IMR-90 (cell line): ENCODE data around the gene DCAF15. TPM values are rescaled to one million over a fixed set of nuclear protein-coding genes. Genes with fewer than 3 reads are reported as not detected.

ENCODE experiments used
- ATAC-seq: fragments of 200-7000 bp; cut with Tn5 transposase; 2 replicates; pipeline ENCODE4 v1.9.1; 2020; ENCODE audit warnings: low read depth, mild to moderate bottlenecking, moderate library complexity
- BruUV-seq: library from RNA; stranded (reverse); fragments of 400-500 nt; replicated peaks from 2 replicates; lab custom pipeline; 2021; lab: Mats Ljungman, UMichigan
- CTCF ChIA-PET: fragments of 300-600 bp; formaldehyde crosslinking; extraction: SDS; loops from one replicate; lab custom pipeline; 2021; ENCODE audit warnings: antibody characterized with exemption; lab: Yijun Ruan, JAX
- POLR2A ChIA-PET: fragments of 300-600 bp; sonication (Branson Sonifier 250); formaldehyde crosslinking; loops from one replicate; lab custom pipeline; 2022; ENCODE audit warnings: antibody characterized with exemption; ENCODE audit not compliant: unreplicated experiment; lab: Charles Lee
- DNase-seq: peaks from one replicate; pipeline ENCODE4 v3.0.0; 2013
- H2AFZ ChIP-seq: replicated peaks from 2 replicates; pipeline ENCODE3; 2013; ENCODE audit warnings: low read length, mild to moderate bottlenecking; ENCODE audit not compliant: poor library complexity
- H2AK5ac ChIP-seq: 2 replicates; pipeline ENCODE4 v1.6.1; 2013; ENCODE audit warnings: low read depth, low read length, inconsistent platforms
- H2AK9ac ChIP-seq: replicated peaks from 2 replicates; pipeline ENCODE3; 2013; ENCODE audit warnings: mild to moderate bottlenecking, low read depth, low read length, moderate library complexity; ENCODE audit not compliant: poor library complexity
- H2BK120ac ChIP-seq: 2 replicates; pipeline ENCODE4 v1.6.1; 2013; ENCODE audit warnings: low read depth, low read length, inconsistent platforms
- H2BK15ac ChIP-seq: 3 replicates; pipeline ENCODE4 v1.6.1; 2013; ENCODE audit warnings: low read depth, low read length, inconsistent platforms
- H2BK20ac ChIP-seq: 2 replicates; pipeline ENCODE4 v1.6.1; 2013; ENCODE audit warnings: low read depth, mild to moderate bottlenecking, inconsistent platforms, low read length, moderate library complexity
- H2BK5ac ChIP-seq: 2 replicates; pipeline ENCODE4 v1.6.1; 2013; ENCODE audit warnings: mild to moderate bottlenecking, low read depth, low read length, inconsistent platforms; ENCODE audit not compliant: poor library complexity, severe bottlenecking
- H3K14ac ChIP-seq: replicated peaks from 2 replicates; pipeline ENCODE4 v1.6.1; 2013; ENCODE audit warnings: low read depth, low read length, inconsistent platforms
- H3K18ac ChIP-seq: 2 replicates; pipeline ENCODE4 v1.6.1; 2013; ENCODE audit warnings: low read depth, low read length, control low read depth
- H3K23ac ChIP-seq: 2 replicates; pipeline ENCODE4 v1.6.1; 2013; ENCODE audit warnings: low read depth, low read length, inconsistent platforms
- H3K27ac ChIP-seq: 2 replicates; pipeline ENCODE4 v1.5.1; 2013; ENCODE audit warnings: mild to moderate bottlenecking, control low read depth, low read length; ENCODE audit not compliant: insufficient read depth
- H3K27me3 ChIP-seq: 2 replicates; pipeline ENCODE4 v1.6.1; 2013; ENCODE audit warnings: low read length; ENCODE audit not compliant: control insufficient read depth, insufficient read depth
- H3K36me3 ChIP-seq: 2 replicates; pipeline ENCODE4 v1.6.1; 2013; ENCODE audit warnings: low read length, mixed read lengths; ENCODE audit not compliant: control insufficient read depth, insufficient read depth
- H3K4ac ChIP-seq: 2 replicates; pipeline ENCODE4 v1.6.1; 2013; ENCODE audit warnings: low read depth, low read length, inconsistent platforms
- H3K4me1 ChIP-seq: 2 replicates; pipeline ENCODE4 v1.6.1; 2013; ENCODE audit warnings: low read length, mixed read lengths; ENCODE audit not compliant: control insufficient read depth, insufficient read depth
- H3K4me2 ChIP-seq: 2 replicates; pipeline ENCODE4 v1.6.1; 2013; ENCODE audit warnings: low read depth, mild to moderate bottlenecking, control low read depth, low read length, moderate library complexity
- H3K4me3 ChIP-seq: 2 replicates; pipeline ENCODE4 v1.5.1; 2013; ENCODE audit warnings: low read depth, mild to moderate bottlenecking, control low read depth, low read length, moderate library complexity; ENCODE audit not compliant: insufficient read depth
- H3K56ac ChIP-seq: 2 replicates; pipeline ENCODE4 v1.6.1; 2013; ENCODE audit warnings: low read length, inconsistent platforms; ENCODE audit not compliant: insufficient read depth; ENCODE audit errors: extremely low read depth
- H3K79me1 ChIP-seq, 2 experiments: 2 replicates each; pipeline ENCODE4 v1.6.1; 2013; ENCODE audit warnings: low read length in 2 of 2, inconsistent platforms in 1 of 2, low read depth in 1 of 2
- H3K9ac ChIP-seq: 2 replicates; pipeline ENCODE4 v1.6.1; 2013; ENCODE audit warnings: low read depth, low read length, control low read depth
- H3K9me1 ChIP-seq: 2 replicates; pipeline ENCODE4 v1.6.1; 2013; ENCODE audit warnings: low read length, inconsistent platforms; ENCODE audit not compliant: insufficient read depth
- H3K9me3 ChIP-seq: 2 replicates; pipeline ENCODE4 v1.6.1; 2013; ENCODE audit warnings: low read length; ENCODE audit not compliant: control insufficient read depth, insufficient read depth
- H4K20me1 ChIP-seq: 2 replicates; pipeline ENCODE4 v1.6.1; 2013; ENCODE audit warnings: low read length, inconsistent platforms; ENCODE audit not compliant: insufficient read depth
- H4K5ac ChIP-seq: 2 replicates; pipeline ENCODE4 v1.6.1; 2013; ENCODE audit warnings: mild to moderate bottlenecking, low read depth, low read length, control low read depth
- H4K8ac ChIP-seq, 2 experiments: 2 replicates each; pipeline ENCODE4 v1.6.1; 2013; ENCODE audit warnings: low read depth in 2 of 2, low read length in 2 of 2, control low read depth in 1 of 2, inconsistent platforms in 1 of 2
- H4K91ac ChIP-seq: 2 replicates; pipeline ENCODE4 v1.6.1; 2013; ENCODE audit warnings: low read depth, low read length, inconsistent platforms; ENCODE audit not compliant: insufficient read depth
- RCOR1 ChIP-seq: IDR thresholded peaks from 2 replicates; pipeline ENCODE4 v1.6.1; 2012; ENCODE audit warnings: mild to moderate bottlenecking, low read length, improper control_type of control experiment; ENCODE audit not compliant: insufficient replicate concordance
- WGBS, 2 experiments: methylation state at CpG; one replicate each; pipeline versions ENCODE4 v1.1.5 to v1.1.7; 2013; ENCODE audit warnings: missing lambda C conversion rate in 2 of 2; ENCODE audit not compliant: insufficient read length in 1 of 2; ENCODE audit errors: extremely low coverage in 2 of 2; 5-methylcytosine and 5-hydroxymethylcytosine counted together
- dilution Hi-C: fragments of 300-500 bp; cut with HindIII; formaldehyde crosslinking; loops from one replicate; pipeline ENCODE4 v1.14.3; 2018; ENCODE audit warnings: low sequenced_read_pairs; ENCODE audit not compliant: unreplicated experiment
- in situ Hi-C: fragments of 300-500 bp; cut with MboI; formaldehyde crosslinking; loops from 3 replicates; pipeline ENCODE4 v1.14.3; 2019; ENCODE audit warnings: low sequenced_read_pairs, inconsistent platforms, mixed read lengths
- intact Hi-C: fragments of 100-400 bp; cut with micrococcal nuclease; formaldehyde crosslinking; loops from 2 replicates; pipeline ENCODE4 v1.10.0; 2022
- polyA plus RNA-seq, 3 experiments: library from polyadenylated mRNA; depleted of rRNA; stranded (reverse); fragments of >200 nt; gene quantifications; 2 replicates each; pipeline ENCODE4 v1.2.3, GENCODE V29; 2012; ENCODE audit warnings: low replicate concordance in 1 of 3
- total RNA-seq: library from RNA; depleted of rRNA; stranded (reverse); fragments of >200 nt; gene quantifications from 2 replicates; pipeline ENCODE4 v1.2.3, GENCODE V29; 2012

The DCAF15 gene
- total and polyA plus RNA-seq, 2 of the 4 experiments (the other 2 are of a cell fraction): 6.8 to 31.0 TPM

DNA sequence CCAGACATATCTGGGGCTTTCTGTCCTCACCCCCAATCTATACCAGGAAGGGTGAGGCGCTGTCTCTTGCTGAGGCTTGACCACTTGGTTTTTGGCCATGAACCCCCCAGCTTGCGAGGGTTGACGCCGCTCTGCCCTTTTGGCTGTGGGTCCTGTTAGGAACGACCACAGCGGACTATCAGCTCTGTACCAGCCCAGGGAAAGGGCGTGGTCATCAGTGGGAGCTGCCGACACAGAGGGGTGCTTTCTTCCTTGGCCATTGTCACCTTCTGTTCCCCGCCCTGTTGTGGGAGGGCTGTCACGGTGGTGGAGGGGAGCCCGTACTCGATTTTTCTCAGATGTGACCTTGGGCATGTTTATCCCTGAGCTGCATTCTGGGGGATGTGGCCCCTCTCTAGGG, 5.7 kb downstream of the DCAF15 start:
- Histone ChIP-seq H3K56ac (no peak overlapping the region), H2AFZ (no peak overlapping the region), H3K27me3 (no peaks in the 10 kb centered on the region), H2BK20ac (no peak overlapping the region), H3K4me1 (peaks cover 6% of the 10 kb centered on the region), H3K14ac (no peak overlapping the region), H2BK15ac (no peak overlapping the region), H2AK9ac (no peak overlapping the region), H3K18ac (no peak overlapping the region), H3K27ac (no peak overlapping the region), H3K9ac (no peak overlapping the region), H2BK5ac (no peak overlapping the region), H4K5ac (no peak overlapping the region), H3K79me1 (peaks cover 13 to 33% of the 10 kb centered on the region in 2 experiments), H4K8ac (no peak overlapping the region), H4K91ac (no peak overlapping the region), H3K23ac (no peak overlapping the region), H3K4me3 (no peak overlapping the region), H3K9me1 (no peaks in the 10 kb centered on the region), H4K20me1 (peaks cover 10% of the 10 kb centered on the region), H3K4ac (no peak overlapping the region), H3K9me3 (no peaks in the 10 kb centered on the region), H3K4me2 (no peak overlapping the region), H2AK5ac (no peak overlapping the region), H2BK120ac (no peak overlapping the region), H3K36me3 (peaks cover 51% of the 10 kb centered on the region)
- DNase-seq: no peak
- ChIA-PET POLR2A (no interaction called here), CTCF (no interaction called here)
- BruUV-seq: no TSS peak
- ATAC-seq: no peak
- WGBS, 2 experiments: 97% methylated on average over 5 of the region's 12 CpGs; no CpG with 5 or more reads in 1 of the 2 experiments
- TF ChIP-seq RCOR1: no peak
- intact Hi-C loops: no loop called here
- dilution Hi-C loops: no loop called here
- in situ Hi-C loops: no loop called here
